ENCODE measurements around the gene ATP8B4. TPM values are rescaled to one million over a fixed set of nuclear protein-coding genes. Genes with fewer than 3 reads are reported as not detected.

Gene ATP8B4
- total RNA-seq, 4 donors from 2014 or later = 2.0 to 9.8 (median 9.2) TPM

DNA sequence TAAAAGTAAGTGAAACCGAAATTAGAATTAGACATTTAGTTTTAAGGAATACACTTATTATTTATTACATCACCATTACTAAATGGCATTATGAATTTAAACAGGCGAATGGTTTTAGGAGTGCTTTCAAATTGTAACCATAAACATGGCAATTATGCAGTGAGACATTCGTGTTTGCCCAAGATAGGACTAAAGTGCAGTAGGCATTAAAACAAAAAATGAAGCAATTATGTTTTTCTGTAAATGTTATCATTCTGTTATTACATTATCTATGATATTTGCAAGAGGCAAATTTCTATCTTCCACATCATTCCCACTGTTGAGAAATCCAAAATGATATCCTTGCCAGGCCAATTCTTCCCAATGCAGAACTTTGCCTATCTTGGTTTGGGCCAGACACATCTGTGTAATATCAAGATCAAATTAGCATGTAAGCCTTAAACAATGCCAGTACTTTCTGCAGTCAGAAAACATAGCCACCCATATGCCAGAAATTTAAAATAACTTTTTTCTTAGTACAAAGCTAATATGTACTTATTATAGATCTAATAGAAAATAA lies 156.9 kb downstream of the ATP8B4 start:
- Histone ChIP-seq H3K27me3 (no peaks in the 10 kb centered on the region), H3K36me3 (no peaks in the 10 kb centered on the region), H3K4me3 (no peak overlapping the region), H3K27ac (no peak overlapping the region), H3K9me3 (peaks cover 0 to 25% (median 0%) of the 10 kb centered on the region in 3 donors), H3K4me1 (no peaks in the 10 kb centered on the region)
- peak; percentile 50 for ATAC-seq
- WGBS, 2 donors (ENCODE audit: low coverage in 1 of 2) = 59 to 72% methylated on average over 3 of the region's 3 CpGs
- TF ChIP-seq POLR2A (IDR thresholded peaks at IDR 0.05) = no peak
- peak; percentile 68 for TF ChIP-seq POLR2AphosphoS5 (IDR thresholded peaks at IDR 0.05)
- no peak for TF ChIP-seq EP300 (IDR thresholded peaks at IDR 0.05)
- TF ChIP-seq CTCF (IDR thresholded peaks at IDR 0.05) = no peak

DNA sequence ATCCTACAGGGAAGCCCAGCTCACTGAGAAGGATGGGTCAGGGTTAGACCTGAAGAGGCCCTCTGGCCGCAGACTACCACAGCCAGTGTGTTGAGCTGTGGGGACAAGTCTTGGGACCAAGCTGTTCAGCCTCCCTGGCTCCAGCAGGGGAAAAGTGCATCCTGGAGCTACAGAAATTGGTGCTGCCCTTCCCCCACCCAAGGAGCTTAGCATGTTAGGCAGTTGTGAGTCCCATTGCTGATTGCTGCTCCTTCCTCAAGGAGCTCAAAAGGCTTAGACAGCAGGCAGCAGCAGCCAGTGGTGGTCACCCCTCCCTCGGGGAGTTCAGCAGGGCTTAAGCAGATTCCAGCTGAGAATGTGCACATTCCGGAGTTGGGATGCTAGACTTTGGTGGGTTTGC lies 165.6 kb downstream of the ATP8B4 start:
- Histone ChIP-seq H3K4me3 (no peak overlapping the region), H3K36me3 (no peaks in the 10 kb centered on the region), H3K27ac (no peak overlapping the region), H3K9me3 (peaks cover 0 to 12% (median 0%) of the 10 kb centered on the region in 3 donors), H3K27me3 (no peaks in the 10 kb centered on the region), H3K4me1 (no peaks in the 10 kb centered on the region)
- ATAC-seq = no peak
- WGBS, 2 donors (ENCODE audit: low coverage in 1 of 2) = 43% methylated on average over 1 of the region's 3 CpGs; no CpG with 5 or more reads in 1 of the 2 donors
- no peak for TF ChIP-seq POLR2AphosphoS5 (IDR thresholded peaks at IDR 0.05)
- no peak for TF ChIP-seq EP300 (IDR thresholded peaks at IDR 0.05)
- TF ChIP-seq POLR2A (IDR thresholded peaks at IDR 0.05) = no peak
- TF ChIP-seq CTCF (IDR thresholded peaks at IDR 0.05) = no peak

DNA sequence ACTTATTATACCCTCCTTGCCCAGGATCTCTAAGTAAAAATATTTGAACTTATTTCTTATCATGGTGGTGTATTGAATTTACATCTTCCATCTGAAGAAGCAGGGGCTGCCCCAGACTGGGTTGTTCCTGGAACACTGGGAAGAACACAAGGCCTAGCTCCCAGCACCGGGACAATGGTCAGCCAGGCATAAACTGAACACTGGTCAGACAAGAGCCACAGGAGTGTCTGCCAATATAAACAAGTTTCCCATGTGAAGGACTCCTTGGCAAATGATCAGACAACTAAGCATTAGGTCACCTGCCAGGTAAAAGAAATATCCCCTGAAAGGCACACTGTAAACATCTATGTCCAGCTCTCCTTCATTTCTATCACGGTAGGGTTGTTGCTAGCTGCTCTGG lies 172.4 kb downstream of the ATP8B4 start:
- no peaks in the 10 kb centered on the region for H3K4me1 ChIP-seq
- TF ChIP-seq POLR2AphosphoS5 (IDR thresholded peaks at IDR 0.05) (no peak), EP300 (IDR thresholded peaks at IDR 0.05) (no peak), CTCF (IDR thresholded peaks at IDR 0.05) (no peak)
- H3K27ac ChIP-seq = no peak overlapping the region
- H3K4me3 ChIP-seq = no peak overlapping the region
- H3K27me3 ChIP-seq = no peaks in the 10 kb centered on the region
- H3K36me3 ChIP-seq = no peaks in the 10 kb centered on the region
- 89% methylated on average over 1 of the region's 2 CpGs; no CpG with 5 or more reads in 1 of the 2 donors for WGBS, 2 donors (ENCODE audit: low coverage in 1 of 2)
- peaks cover 0 to 32% (median 0%) of the 10 kb centered on the region in 3 donors for H3K9me3 ChIP-seq
- ATAC-seq = no peak

- no peak for TF ChIP-seq EP300 (IDR thresholded peaks at IDR 0.05)
- no peak for TF ChIP-seq CTCF (IDR thresholded peaks at IDR 0.05)
- TF ChIP-seq POLR2AphosphoS5 (IDR thresholded peaks at IDR 0.05) = no peak
- no peak for TF ChIP-seq POLR2A (IDR thresholded peaks at IDR 0.05)
- H3K4me1 ChIP-seq = no peaks in the 10 kb centered on the region
- H3K9me3 ChIP-seq = no peaks in the 10 kb centered on the region
- no peak overlapping the region for H3K27ac ChIP-seq
- 79 to 82% methylated on average over 1 to 2 of the region's 2 CpGs for WGBS, 2 donors (ENCODE audit: low coverage in 1 of 2)
- no peaks in the 10 kb centered on the region for H3K36me3 ChIP-seq
- no peak overlapping the region for H3K4me3 ChIP-seq
- no peak for ATAC-seq
- no peaks in the 10 kb centered on the region for H3K27me3 ChIP-seq
Measured at GRCh38 chr15:49934487-49934886, 184.5 kb downstream of the ATP8B4 start.

GRCh38 chr15:49927189-49927861 lies 191.7 kb downstream of the ATP8B4 start:
- H3K27me3 ChIP-seq = no peaks in the 10 kb centered on the region
- H3K4me1 ChIP-seq = no peaks in the 10 kb centered on the region
- WGBS, 2 donors (ENCODE audit: low coverage in 1 of 2) = 88 to 100% methylated on average over 2 of the region's 2 CpGs
- no peaks in the 10 kb centered on the region for H3K36me3 ChIP-seq
- no peaks in the 10 kb centered on the region for H3K9me3 ChIP-seq
- H3K4me3 ChIP-seq = no peak overlapping the region
- ATAC-seq = no peak
- H3K27ac ChIP-seq = no peak overlapping the region
- TF ChIP-seq EP300 (IDR thresholded peaks at IDR 0.05) (no peak), CTCF (IDR thresholded peaks at IDR 0.05) (no peak), POLR2AphosphoS5 (IDR thresholded peaks at IDR 0.05) (no peak), POLR2A (IDR thresholded peaks at IDR 0.05) (no peak)
